GM12878 (cell line): ENCODE measurements around the gene PAX9. TPM values are rescaled to one million over a fixed set of nuclear protein-coding genes. Genes with fewer than 3 reads are reported as not detected.

Experiments
- ATAC-seq: fragments of 200-7000 bp; cut with Tn5 transposase; 3 replicates; pipeline ENCODE4 v1.9.1; 2020; ENCODE audit warnings: mild to moderate bottlenecking, moderate library complexity
- BruUV-seq: library from RNA; stranded (reverse); fragments of 400-500 nt; replicated peaks from 2 replicates; lab custom pipeline; 2021; lab: Mats Ljungman, UMichigan
- CTCF ChIA-PET: fragments of 300-600 bp; sonication (Branson Sonifier 250); formaldehyde crosslinking; extraction: SDS; loops from one replicate; lab custom pipeline; 2021; ENCODE audit warnings: inconsistent platforms; lab: Yijun Ruan, JAX
- POLR2A ChIA-PET: fragments of 350-600 bp; formaldehyde crosslinking; extraction: SDS; loops from one replicate; lab custom pipeline; 2021; ENCODE audit warnings: inconsistent platforms; lab: Charles Lee
- RAD21 ChIA-PET: fragments of 300-600 bp; sonication (Branson Sonifier 250); formaldehyde crosslinking; loops from one replicate; lab custom pipeline; 2023; ENCODE audit warnings: antibody characterized with exemption; ENCODE audit not compliant: unreplicated experiment; lab: Charles Lee
- SMC1A ChIA-PET: fragments of 300-600 bp; sonication (Branson Sonifier 250); formaldehyde crosslinking; loops from one replicate; lab custom pipeline; 2023; ENCODE audit not compliant: unreplicated experiment, uncharacterized antibody; lab: Charles Lee
- DNase-seq: peaks from one replicate; pipeline ENCODE4 v3.0.0-alpha.2; 2011; ENCODE audit warnings: low read depth, low spot score
- FAIRE-seq: peaks from 3 replicates; lab custom pipeline; 2011; peaks lifted over from hg19 to GRCh38; lab: Jason Lieb, UNC
- H2AFZ ChIP-seq: 2 replicates; pipeline ENCODE4 v1.6.0; 2011; ENCODE audit warnings: low read depth, low read length, control low read depth; ENCODE audit not compliant: control insufficient read depth
- H3K27ac ChIP-seq: 2 replicates; pipeline ENCODE4 v1.5.1; 2011; ENCODE audit warnings: control low read depth; ENCODE audit not compliant: control insufficient read depth, insufficient read depth
- H3K27me3 ChIP-seq, 2 experiments: replicated peaks in 1 of 2; 2 replicates each; pipeline versions ENCODE4 v1.6.0 to v1.6.1; 2011; ENCODE audit warnings: low read length in 1 of 2; ENCODE audit not compliant: control insufficient read depth in 2 of 2, insufficient read depth in 2 of 2
- H3K36me3 ChIP-seq, 2 experiments: 2 replicates each; pipeline ENCODE4 v1.5.1; 2011; ENCODE audit warnings: low read length in 1 of 2; ENCODE audit not compliant: control insufficient read depth in 2 of 2, insufficient read depth in 2 of 2
- H3K4me1 ChIP-seq: 2 replicates; pipeline ENCODE4 v1.6.1; 2011; ENCODE audit warnings: mild to moderate bottlenecking, low read length, moderate library complexity, mixed read lengths; ENCODE audit not compliant: control insufficient read depth, insufficient read depth
- H3K4me2 ChIP-seq: 2 replicates; pipeline ENCODE4 v1.6.0; 2011; ENCODE audit warnings: control low read depth; ENCODE audit not compliant: control insufficient read depth, insufficient read depth
- H3K4me3 ChIP-seq: fragments of 200-600 bp; sonication (generic); 2 replicates; pipeline ENCODE4 v1.5.1; 2016
- H3K79me2 ChIP-seq: 2 replicates; pipeline ENCODE4 v1.6.0; 2011; ENCODE audit warnings: low read length; ENCODE audit not compliant: control insufficient read depth, insufficient read depth
- H3K9ac ChIP-seq: 2 replicates; pipeline ENCODE4 v1.8.0; 2011; ENCODE audit warnings: low read length, control low read depth, mixed read lengths; ENCODE audit not compliant: control insufficient read depth, insufficient read depth
- H3K9me3 ChIP-seq: replicated peaks from 3 replicates; pipeline ENCODE4 v1.5.1; 2011; ENCODE audit warnings: mild to moderate bottlenecking, low read length; ENCODE audit not compliant: control insufficient read depth, insufficient read depth
- H4K20me1 ChIP-seq: 2 replicates; pipeline ENCODE4 v1.6.0; 2011; ENCODE audit not compliant: control insufficient read depth, insufficient read depth
- ATF2 ChIP-seq: IDR thresholded peaks from 2 replicates; pipeline ENCODE4 v1.6.1; 2012; ENCODE audit warnings: low read length, inconsistent platforms
- DPF2 ChIP-seq: fragments of 450-650 bp; IDR thresholded peaks from 2 replicates; pipeline ENCODE4 v1.6.1; 2017; ENCODE audit warnings: mild to moderate bottlenecking
- E4F1 ChIP-seq: fragments of 450-650 bp; IDR thresholded peaks from 2 replicates; pipeline ENCODE4 v1.6.1; 2018; ENCODE audit warnings: borderline replicate concordance, mild to moderate bottlenecking; ENCODE audit not compliant: partially characterized antibody
- ETV6 ChIP-seq, 2 experiments: fragments of 450-650 bp in 1 of 2; IDR thresholded peaks in 1 of 2; conservative IDR thresholded peaks in 1 of 2; 2 replicates each; pipeline ENCODE4 v1.6.1; 2014; ENCODE audit warnings: antibody characterized with exemption in 1 of 2, borderline replicate concordance in 1 of 2, low read depth in 1 of 2, mild to moderate bottlenecking in 1 of 2, moderate library complexity in 1 of 2
- FOS ChIP-seq: IDR thresholded peaks from 3 replicates; pipeline ENCODE4 v1.6.1; 2011; ENCODE audit warnings: borderline replicate concordance; ENCODE audit not compliant: insufficient read length; ENCODE audit errors: extremely low read depth
- GATAD2B ChIP-seq: fragments of 450-650 bp; conservative IDR thresholded peaks from 2 replicates; pipeline ENCODE4 v1.6.1; 2017; ENCODE audit warnings: low read depth, mild to moderate bottlenecking, moderate library complexity
- JUNB ChIP-seq: IDR thresholded peaks from 2 replicates; pipeline ENCODE4 v1.6.1; 2016; ENCODE audit warnings: antibody characterized with exemption, mild to moderate bottlenecking
- RBBP5 ChIP-seq: fragments of 200-600 bp; sonication (generic); conservative IDR thresholded peaks from 2 replicates; pipeline ENCODE4 v1.6.1; 2016
- REST ChIP-seq: IDR thresholded peaks from 2 replicates; pipeline ENCODE4 v1.6.1; 2012; ENCODE audit warnings: mild to moderate bottlenecking, low read depth, low read length
- RFX5 ChIP-seq: IDR thresholded peaks from 2 replicates; pipeline ENCODE4 v1.6.1; 2011; ENCODE audit warnings: low read depth, low read length, improper control_type of control experiment
- SKIL ChIP-seq: fragments of 450-650 bp; IDR thresholded peaks from 2 replicates; pipeline ENCODE4 v1.6.1; 2017; ENCODE audit warnings: mild to moderate bottlenecking, low read depth, inconsistent platforms; ENCODE audit not compliant: poor library complexity, severe bottlenecking
- ZNF622 ChIP-seq: fragments of 450-650 bp; IDR thresholded peaks from 2 replicates; pipeline ENCODE4 v1.6.1; 2017; ENCODE audit warnings: mild to moderate bottlenecking, inconsistent platforms
- WGBS: methylation state at CpG from one replicate; pipeline ENCODE4 v1.1.6; 2016; ENCODE audit warnings: low lambda C conversion rate; ENCODE audit not compliant: insufficient replicate concordance, insufficient coverage; ENCODE audit errors: missing lambda C conversion rate; 5-methylcytosine and 5-hydroxymethylcytosine counted together
- in situ Hi-C: fragments of 300-500 bp; cut with MboI; formaldehyde crosslinking; loops from 9 replicates; pipeline ENCODE4 v1.14.3; 2018; ENCODE audit warnings: mixed read lengths
- intact Hi-C: fragments of 100-400 bp; cut with micrococcal nuclease; formaldehyde crosslinking; loops from one replicate; pipeline ENCODE4 v1.14.2; 2022; ENCODE audit not compliant: unreplicated experiment
- polyA plus RNA-seq, 11 experiments: library from polyadenylated mRNA; depleted of rRNA in 4 of 11; unstranded in 6 of 11; stranded (reverse) in 5 of 11; fragments of >200 nt; fragmentation: Nextera tagmentation in 4 of 11; fragmentation: Illumina TruSeq in 1 of 11; extraction: Ambion mirVana in 4 of 11; extraction: Trizol in 1 of 11; gene quantifications; 1 replicate in 1 of 11; 2 replicates in 10 of 11; pipeline versions ENCODE4 v1.2.1 to v1.2.3, GENCODE V29; 2011 to 2016; ENCODE audit warnings: inconsistent platforms in 2 of 11, missing spikeins in 2 of 11, low read depth in 1 of 11
- total RNA-seq, 4 experiments: library from RNA; depleted of rRNA in 3 of 4; stranded (reverse); fragments of >200 nt in 3 of 4; fragmentation: Illumina TruSeq in 1 of 4; extraction: Trizol in 1 of 4; gene quantifications; 2 replicates each; pipeline versions ENCODE4 v1.2.1 to v1.2.3, GENCODE V29; 2013 to 2021

PAX9 gene
- total and polyA plus RNA-seq, 10 of the 15 experiments (the other 5 are each of a cell fraction or from before 2014, with no cell fraction given): 0.03 to 8.2 (median 0.09) TPM; not detected in 3

GRCh38 chr14:36625436-36625835, 36.2 kb upstream of the PAX9 start:
- RAD21 ChIA-PET: interaction anchor here (0.9 kb wide), 1 partner anchor 71 kb away, joined by 4 read pairs; no protein-coding TSS in a partner anchor
- intact Hi-C loops (no loop called here), in situ Hi-C loops (no loop called here)
- H3K9me3 ChIP-seq: no peaks in the 10 kb centered on the region
- FAIRE-seq (no peak), DNase-seq (no peak), ATAC-seq (no peak)
- SMC1A ChIA-PET: interaction anchor here (1.0 kb wide), 1 partner anchor 525 kb away, joined by 4 read pairs; no protein-coding TSS in a partner anchor
- H3K27ac ChIP-seq: no peak overlapping the region
- H4K20me1 ChIP-seq: no peaks in the 10 kb centered on the region
- no peak overlapping the region for H3K4me3 ChIP-seq
- CTCF ChIA-PET: interaction anchor here (0.5 to 0.8 kb wide), 2 partner anchors 29 to 182 kb away, joined by 3 to 4 read pairs; no protein-coding TSS in a partner anchor
- no peak overlapping the region for H3K4me2 ChIP-seq
- no peak overlapping the region for H3K9ac ChIP-seq
- no peak for TF ChIP-seq ZNF622
- TF ChIP-seq ATF2: no peak
- no peak for TF ChIP-seq RBBP5
- no peak for TF ChIP-seq RFX5
- no peak for TF ChIP-seq JUNB
- TF ChIP-seq ETV6 (conservative IDR thresholded peaks at IDR 0.05 in 1 of 2, IDR thresholded peaks at IDR 0.05 in 1 of 2; ENCODE audit: borderline replicate concordance in 1 of 2, low read depth in 1 of 2): no peak
- TF ChIP-seq E4F1: no peak
- no peak for TF ChIP-seq GATAD2B
- TF ChIP-seq REST: no peak
- no peak for TF ChIP-seq DPF2
- TF ChIP-seq FOS: no peak
- TF ChIP-seq SKIL: no peak
- TF ChIP-seq, all 136 proteins: peak for 0
- H3K4me1 ChIP-seq: no peaks in the 10 kb centered on the region
- H3K36me3 ChIP-seq: no peaks in the 10 kb centered on the region
- no TSS peak for BruUV-seq
- no peak overlapping the region for H2AFZ ChIP-seq
- H3K27me3 ChIP-seq: no peaks in the 10 kb centered on the region
- WGBS: 45% methylated on average over 4 of the region's 4 CpGs
- no peaks in the 10 kb centered on the region for H3K79me2 ChIP-seq
- POLR2A ChIA-PET: no interaction called here
